GM21515 (cell line): Measurements from ENCODE around the gene VWA8.
"Not testable (repeated sequence)": the region's sequence is repeated elsewhere in the genome, so short reads cannot be mapped to it uniquely, and the experiment has no call there.

Experiments used
- ATAC-seq: cut with Tn5 transposase; IDR thresholded peaks from one replicate; pipeline ENCODE4 v1.9.1; 2021; ENCODE audit not compliant: unreplicated experiment

VWA8 gene

DNA sequence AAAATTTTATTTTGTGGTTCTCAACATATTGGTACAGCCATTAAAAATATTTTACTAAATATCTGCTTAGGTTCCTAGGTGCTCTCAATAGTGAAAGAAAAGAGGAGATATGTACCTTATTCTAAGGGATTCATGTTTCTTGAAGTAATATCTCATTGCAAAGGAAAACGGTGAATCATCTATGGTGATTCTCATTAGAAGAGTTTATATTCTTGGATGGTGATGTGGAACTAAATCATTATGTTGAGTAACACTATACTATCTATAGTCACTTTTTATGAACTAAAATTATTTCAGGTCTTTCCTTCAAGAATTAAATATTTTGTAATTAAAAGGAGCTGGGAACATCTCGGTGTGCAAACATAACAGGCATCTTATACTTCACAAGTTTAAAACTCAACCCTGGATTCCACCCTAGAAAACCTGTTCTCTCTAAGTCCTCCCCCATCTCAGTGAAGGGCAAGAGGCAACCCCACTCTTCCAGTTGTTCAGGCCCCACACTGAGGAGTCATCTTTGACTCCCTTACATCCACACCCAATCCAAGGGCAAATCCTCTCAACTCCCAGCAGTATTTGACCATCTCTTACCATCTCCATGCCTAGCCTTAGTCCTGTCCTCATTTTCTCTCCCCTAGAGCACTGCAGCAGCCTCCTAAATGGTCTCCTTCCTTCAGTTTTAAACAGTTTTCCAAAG, 363.4 kb downstream of the VWA8 start:
- ATAC-seq = no peak

DNA sequence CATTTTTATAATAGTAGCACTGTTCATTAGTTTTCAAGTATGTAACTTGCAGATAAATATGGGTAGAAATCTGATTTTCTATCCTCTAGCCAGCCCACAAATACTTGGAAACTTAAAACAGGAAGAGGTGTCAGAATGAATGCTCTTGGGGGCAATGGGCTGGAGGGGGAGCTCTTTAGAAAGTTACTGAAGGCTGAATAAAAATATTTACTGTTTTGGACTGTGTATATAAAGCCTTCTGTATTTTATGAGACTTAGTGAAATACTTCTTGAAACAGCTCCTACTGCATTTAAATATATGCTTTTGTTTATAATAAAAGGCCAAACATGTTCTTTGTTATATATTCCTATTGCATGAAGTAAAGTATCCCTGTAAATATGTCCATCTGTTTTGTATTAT, 364.7 kb downstream of the VWA8 start:
- no peak for ATAC-seq

DNA sequence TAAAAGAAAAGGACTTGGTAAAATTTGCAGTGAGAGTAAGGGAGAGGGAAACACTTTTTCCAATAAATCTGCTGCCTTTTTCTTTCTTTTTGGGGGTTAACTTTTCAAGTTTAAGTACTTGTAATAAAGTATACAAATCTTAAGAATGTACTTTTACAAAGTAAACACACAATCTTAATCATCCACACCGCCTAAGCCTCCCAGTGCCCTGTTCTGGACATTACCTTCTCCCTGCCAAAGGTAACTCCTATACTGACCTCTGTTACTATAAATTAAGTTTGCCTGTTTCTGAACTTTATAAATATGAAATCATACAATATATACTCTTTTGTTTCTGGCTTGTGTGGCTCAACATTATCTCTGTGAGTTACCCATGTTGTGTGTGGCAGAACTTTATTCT, 365.6 kb downstream of the VWA8 start:
- no peak for ATAC-seq

DNA sequence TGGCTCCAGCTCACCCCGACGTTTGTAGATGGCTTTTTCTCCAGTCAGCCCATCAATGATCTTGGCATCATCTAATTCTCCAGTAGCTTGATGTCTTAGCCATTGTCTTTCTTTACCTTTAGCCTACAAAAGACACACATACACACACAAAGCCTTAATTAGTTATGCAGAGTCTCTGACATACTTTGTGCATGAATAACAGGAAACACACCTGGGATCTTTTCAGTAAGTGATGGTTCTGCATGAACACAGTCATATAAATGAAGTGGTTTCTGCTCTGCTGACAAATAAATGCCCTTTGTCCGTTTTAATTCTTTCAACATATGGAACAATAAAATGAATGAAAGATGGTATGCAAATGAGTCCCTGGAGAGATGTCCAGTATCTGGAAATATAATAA, 370.3 kb downstream of the VWA8 start:
- ATAC-seq = no peak

DNA sequence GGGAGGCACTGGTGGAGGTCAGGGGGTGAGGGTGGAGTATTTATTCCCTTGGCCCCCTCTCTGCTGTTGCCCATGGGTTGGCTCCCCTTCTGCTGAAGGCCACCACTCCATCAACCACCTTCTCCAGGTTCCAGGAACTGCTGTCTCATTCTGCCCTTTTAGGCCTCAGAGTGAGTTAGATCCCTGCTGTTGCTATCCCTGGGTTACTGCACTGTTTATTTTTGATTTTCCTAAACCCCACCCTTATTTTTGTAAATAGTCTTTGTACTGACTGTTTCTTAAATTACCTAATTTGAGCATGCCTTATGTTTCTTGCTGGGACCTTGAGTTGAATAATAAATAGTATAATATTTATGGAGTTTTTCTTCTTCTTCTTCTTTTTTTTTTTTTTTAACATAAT, 370.8 kb downstream of the VWA8 start:
- ATAC-seq = no peak

DNA sequence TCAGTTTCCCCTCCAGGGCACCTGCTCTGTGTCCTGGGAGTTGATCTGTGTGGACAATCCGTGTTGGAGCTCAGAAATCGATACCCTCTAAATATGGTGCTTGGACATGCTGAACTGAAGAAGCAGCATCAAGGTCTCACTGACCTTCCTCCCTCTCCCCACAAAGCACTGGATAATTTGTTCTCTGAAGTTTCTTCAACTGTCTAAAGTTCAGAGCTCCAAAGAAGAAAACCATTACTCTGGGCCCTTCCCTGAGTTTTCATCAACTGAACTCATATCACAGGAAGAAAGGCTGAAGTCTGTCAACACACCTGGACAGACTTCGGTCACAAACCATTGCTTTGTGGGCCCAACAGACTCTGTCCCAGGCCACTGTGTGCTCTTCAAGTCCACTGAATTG, 371.5 kb downstream of the VWA8 start:
- no peak for ATAC-seq

DNA sequence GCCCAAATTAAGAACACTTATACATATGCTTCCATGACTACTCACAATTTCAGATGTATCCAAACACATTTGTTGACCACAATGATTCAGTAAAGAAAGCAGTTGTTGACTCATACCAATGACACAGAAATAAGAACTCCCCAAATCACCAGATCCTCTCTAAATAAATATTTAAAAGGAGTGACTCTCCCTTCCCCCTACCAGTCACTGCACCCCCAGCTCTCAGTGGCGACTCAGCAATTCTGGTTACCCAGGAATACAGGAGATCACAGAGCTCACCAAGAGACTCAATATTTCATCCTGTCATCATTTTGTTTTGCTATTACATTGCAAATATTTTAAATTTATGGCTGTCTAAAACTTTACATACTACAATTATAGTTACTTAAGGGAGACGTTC, 372.0 kb downstream of the VWA8 start:
- ATAC-seq = no peak

DNA sequence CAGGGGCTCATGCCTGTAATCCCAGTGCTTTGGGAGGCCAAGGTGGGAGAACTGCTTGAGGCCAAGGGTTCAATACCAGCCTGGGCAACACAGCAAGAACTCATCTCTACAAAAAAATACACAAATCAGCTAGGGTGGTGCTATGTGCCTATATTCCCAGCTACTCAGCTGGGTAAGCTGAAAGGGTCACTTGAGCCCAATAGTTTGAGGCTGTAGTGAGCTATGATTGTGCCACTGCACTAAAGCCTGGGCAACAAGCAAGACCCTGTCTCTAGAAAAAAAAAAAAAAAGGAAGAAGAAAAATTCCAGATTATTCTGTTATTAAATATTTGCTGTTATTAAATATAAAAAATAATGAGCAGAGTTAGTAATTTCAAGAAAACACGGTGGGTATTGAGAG, 372.5 kb downstream of the VWA8 start:
- ATAC-seq = no peak

DNA sequence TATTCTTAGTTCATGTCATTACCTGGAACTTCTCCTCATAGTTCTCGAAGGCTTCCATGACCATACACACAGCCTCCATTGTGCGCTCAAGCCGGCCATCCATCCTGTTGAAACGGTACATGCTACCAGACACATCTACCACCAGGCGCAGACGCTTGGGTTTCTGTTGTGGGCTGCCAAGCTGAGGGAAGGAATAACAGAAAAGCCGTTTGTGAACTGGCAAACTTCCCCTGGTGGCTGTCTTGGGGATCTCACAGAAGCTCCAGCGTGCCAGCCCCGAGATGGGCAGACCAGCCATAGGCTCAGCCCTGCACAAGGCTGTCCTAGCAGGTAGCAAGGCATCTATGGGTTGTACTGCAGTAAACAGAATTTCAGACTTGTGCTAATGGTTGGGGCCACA, 373.4 kb downstream of the VWA8 start:
- ATAC-seq = no peak

DNA sequence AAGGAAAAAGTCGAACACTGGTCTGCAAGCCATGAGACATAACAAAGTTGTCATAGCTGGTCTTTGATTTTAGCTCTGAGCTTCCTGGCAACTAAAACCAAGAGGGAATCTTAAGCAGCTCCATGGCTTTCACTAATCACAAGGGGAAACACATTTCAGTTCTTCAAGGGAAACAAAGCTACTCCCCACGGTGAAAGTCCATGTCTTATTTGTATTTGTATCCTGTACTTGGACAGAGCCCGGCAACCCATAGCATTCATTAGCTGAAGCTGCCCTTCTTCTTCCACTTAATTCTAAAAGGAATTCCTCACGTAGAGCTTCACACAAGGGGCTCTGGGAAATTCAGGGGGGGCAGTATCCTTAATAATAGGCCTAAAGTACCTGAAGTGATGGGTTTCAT, 374.7 kb downstream of the VWA8 start:
- ATAC-seq = no peak

DNA sequence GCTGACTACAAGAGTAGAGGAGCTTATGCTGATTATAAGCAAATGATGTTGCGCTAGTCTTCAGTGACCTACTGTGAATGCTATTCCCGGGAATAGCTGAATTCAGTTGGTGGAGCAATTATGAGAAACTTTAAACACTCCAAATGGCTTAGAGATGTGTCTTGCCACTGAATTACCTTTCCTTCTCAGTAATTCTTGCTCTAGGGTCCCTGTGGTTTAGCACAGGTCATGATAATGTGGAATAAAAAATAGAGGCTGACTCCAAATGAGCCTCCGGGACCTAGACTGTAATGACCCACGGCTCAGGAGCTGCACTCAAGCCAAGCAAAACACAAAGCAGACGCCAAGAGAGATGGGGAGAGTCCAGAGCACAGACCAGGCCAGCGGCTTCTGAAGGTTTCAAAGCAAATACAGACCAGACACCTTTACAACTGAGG, 378.9 kb downstream of the VWA8 start:
- no peak for ATAC-seq

DNA sequence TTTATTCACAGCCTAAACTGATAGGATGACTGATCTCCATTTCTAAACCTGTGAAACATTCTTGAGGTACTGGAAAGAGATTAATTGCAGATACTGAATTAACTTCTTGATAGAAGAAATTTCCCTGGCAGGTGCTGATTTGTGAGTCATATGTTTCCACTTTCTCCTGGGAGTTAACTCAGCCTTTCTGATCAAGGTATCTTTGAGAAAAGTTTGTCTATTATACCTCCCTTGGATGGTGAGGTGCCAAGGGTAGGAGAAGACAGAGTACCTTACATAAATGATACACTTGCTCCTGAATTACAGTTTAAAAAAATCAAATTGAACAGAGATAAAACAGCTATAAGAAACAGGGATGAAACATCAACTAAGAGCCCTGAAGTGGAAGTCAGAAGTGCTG, 380.6 kb downstream of the VWA8 start:
- ATAC-seq = no peak

DNA sequence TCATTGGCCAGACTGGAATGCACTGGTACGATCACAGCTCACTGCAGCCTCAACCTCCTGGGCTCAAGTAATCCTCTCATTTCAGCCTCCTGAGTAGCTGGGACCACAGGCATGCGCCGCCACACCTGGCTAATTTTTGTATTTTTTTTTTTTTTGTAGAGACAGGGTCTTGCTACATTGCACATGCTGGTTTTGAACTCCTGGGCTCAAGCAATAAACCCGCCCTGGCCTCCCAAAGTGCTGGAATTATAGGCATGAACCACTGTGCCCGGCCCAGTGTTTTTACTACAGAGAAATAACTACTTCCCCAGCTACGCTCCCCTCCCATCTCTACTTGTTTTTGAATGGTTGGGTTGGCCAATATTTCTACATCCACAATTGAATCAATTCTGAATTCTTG, 381.0 kb downstream of the VWA8 start:
- no peak for ATAC-seq

DNA sequence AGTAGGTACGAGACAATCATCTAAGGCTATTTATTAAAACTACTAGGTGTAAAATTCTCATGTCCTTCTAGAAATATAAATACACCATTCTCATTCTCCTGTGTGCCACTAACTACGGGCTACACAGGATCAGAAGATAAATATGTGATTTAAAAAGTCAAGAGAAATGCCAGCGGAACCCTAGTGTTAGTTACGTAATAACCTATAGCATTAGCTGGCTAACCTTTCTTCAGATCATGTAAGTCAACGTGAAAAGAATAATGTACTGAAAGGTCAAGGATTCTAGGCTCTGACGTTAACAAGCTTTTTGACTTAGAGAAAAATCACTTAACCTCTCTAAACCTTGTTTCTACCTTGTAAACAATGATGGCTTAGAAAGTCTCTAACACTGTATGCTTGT, 381.7 kb downstream of the VWA8 start:
- no peak for ATAC-seq

DNA sequence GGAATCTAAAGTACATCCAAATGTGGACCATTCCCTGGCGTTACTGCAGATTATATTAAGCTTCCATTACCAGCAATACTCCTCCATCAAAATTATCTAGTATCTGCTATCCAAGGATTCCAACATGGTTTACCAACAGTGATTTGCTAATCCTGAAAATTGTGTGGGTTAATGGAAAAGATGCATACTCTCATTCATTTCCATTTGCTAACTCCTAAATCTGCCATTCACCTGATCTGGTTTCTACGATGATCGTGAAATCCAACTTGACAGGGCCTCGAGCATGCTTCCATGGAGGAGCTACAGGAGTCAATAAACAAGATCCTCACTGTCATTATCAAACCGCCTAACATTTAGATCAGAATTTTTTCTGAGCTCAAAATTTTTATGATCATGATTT, 382.5 kb downstream of the VWA8 start:
- ATAC-seq = no peak

DNA sequence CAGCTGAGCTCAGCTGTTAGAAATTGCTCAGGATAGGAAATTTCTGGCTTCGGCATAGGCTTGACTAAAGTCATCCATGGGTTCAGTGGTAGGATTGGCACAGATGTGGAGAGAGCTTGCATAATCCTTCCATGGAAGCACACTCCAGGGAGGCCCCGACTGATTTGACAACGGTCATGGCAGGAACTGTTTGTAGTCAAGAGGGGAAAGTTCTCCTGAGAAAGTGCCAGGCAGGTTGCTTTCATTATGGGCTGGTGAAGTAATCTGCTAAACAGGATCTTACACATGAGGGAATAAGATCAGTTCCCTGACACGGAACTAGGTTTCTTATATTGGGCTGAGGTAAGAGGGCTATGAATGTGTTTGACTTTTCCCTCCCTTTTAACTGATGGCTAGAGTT, 383.5 kb downstream of the VWA8 start:
- no peak for ATAC-seq

DNA sequence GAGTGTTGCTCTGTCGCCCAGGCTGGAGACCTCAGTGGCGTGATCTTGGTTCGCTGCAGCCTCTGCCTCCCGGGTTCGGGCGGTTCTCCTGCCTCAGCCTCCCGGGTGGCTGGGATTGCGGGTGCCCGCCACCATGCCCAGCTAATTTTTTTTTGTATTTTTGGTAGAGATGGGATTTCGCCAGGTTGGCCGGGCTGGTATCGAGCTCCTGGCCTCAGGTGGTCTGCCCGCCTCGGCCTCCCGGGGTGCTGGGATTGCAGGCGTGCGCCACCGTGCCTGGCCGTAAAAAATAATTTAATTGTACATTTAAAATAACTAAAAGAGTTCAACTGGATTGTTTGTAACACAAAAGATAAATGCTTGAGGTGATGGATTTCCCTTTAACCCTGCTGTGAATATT, 387.3 kb downstream of the VWA8 start:
- not testable (repeated sequence) for ATAC-seq

DNA sequence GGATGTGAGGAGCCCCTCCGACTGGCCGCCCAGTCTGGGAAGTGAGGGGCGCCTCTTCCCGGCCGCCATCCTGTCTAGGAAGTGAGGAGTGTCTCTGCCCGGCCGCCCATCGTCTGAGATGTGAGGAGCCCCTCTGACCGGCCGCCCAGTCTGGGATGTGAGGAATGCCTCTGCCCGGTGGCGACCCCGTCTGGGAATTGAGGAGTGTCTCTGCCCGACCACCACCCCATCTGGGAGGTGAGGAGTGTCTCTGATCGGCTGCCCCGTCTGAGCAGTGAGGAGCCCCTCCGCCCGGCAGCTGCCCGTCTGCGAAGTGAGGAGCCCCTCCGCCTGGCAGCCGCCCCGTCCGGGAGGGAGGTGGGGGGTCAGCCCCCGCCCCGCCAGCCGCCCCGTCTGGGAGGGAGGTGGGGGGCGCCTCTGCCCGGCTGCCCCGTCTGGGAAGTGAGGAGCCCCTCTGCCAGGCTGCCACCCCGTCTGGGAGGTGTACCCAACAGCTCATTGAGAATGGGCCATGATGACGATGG, 389.0 kb downstream of the VWA8 start:
- ATAC-seq = not testable (repeated sequence)

DNA sequence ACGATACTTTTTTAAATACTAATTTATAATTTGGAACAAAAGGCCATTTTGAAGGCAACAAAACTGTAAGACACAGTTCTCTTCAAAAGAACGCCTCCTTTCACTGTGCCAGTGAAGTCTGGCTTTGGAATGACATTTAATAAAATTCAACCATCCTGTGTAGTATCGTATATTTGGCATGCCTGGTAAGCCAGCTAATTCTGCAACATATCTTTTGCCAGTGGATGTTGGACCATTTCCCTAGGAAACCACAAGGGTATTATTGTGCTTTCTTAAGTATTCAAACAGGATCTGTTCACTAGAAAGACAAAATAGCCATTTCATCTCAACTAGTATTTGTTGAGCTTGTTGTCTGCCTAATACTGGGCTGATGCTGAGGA, 391.9 kb downstream of the VWA8 start:
- ATAC-seq = no peak

DNA sequence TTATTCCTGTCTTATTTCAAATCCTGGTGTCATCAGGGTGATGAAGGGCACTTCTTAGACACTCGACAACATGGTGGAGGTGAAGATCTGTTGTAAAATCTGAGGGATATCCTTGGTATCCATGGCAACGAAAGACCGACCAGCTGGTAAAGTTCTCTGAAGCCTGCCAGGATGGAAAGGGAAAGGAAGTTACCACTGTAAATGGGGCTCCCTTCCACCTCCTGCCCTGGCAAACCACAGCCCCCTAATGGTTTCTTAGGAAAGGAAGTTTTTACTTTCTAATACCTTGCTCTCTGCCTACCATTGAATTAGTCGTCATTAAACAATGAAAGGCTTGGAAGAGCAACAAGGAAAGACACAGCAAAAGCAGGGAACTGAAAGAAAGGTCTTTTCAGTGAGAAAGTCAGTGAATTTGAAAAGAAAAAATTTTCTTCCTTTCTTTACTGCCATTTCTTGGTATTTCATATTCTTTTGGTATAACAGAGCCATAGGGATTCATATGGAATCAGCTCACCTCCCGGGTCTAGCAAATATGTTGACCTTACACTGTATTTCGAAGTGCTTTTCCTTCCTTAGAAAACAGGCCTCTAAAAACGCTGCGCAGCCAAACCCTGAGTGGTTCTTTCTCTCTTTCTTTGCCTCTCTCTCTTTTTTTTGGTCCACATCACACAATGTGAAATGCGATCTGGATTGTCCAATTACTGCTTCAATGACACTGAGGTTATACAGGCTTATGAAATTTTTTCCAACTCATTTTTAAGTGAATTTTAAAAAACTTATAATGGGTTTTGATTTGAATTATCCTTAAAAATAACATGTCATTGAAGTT, 392.6 kb downstream of the VWA8 start:
- ATAC-seq = no peak

DNA sequence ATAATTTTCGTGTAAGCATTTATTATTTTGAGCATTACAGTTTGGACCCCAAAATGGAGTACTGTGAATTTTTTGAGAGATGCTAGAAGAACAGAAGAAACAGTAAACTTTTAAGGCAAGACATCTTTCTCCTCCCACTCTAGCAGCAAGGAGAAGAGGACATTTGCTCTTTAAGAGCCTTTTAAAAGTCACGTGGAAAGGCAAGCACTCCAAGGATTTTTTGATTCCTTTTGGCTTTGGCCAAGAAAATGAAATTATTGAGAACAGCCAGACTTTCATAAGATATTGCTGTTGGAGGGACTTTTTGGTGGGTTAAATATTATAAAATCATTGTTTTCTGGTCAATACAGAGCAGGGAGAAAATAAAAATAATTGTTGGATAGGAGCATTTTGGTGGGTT, 393.5 kb downstream of the VWA8 start:
- no peak for ATAC-seq

DNA sequence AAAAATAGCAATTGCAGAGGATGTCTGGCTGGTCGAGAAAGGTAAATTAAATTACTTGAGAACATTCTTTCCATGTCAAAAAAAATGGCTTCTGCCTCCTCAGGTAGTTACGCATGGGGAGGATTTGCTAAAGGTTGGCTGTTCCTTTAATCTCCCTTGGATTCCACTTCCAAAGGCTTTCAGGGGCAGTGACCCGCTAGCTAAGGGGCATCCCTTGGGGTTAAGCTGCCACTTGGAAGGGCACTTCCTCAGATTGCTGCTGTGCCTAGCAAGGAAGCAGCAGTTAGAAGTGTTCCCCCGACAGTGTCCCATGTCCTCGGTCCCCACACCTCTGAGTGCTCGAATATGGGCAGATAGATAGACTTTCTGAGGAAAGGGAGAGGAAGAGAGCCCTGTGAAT, 395.1 kb downstream of the VWA8 start:
- no peak for ATAC-seq
